IPS-15b (cell line): ENCODE data around the gene TCF7L2.

ENCODE experiments used
- H3K27me3 ChIP-seq: one replicate; pipeline ENCODE4 v1.6.1; 2013; ENCODE audit warnings: low read length; ENCODE audit not compliant: control insufficient read depth, insufficient read depth
- H3K36me3 ChIP-seq: one replicate; pipeline ENCODE4 v1.6.1; 2013; ENCODE audit warnings: low read length; ENCODE audit not compliant: control insufficient read depth, insufficient read depth
- H3K4me1 ChIP-seq: one replicate; pipeline ENCODE4 v1.6.1; 2013; ENCODE audit warnings: mild to moderate bottlenecking, low read length; ENCODE audit not compliant: control insufficient read depth, insufficient read depth
- H3K4me3 ChIP-seq: one replicate; pipeline ENCODE4 v1.5.1; 2013; ENCODE audit warnings: low read depth, low read length
- H3K9ac ChIP-seq: one replicate; pipeline ENCODE4 v1.6.1; 2013; ENCODE audit warnings: low read depth, mild to moderate bottlenecking, low read length
- H3K9me3 ChIP-seq: one replicate; pipeline ENCODE4 v1.6.1; 2013; ENCODE audit warnings: mild to moderate bottlenecking, low read length; ENCODE audit not compliant: control insufficient read depth, insufficient read depth

Gene TCF7L2

GRCh38 chr10:113066561-113067312 is 116.7 kb downstream of the TCF7L2 start:
- Histone ChIP-seq H3K36me3 (peaks cover 7% of the 10 kb centered on the region), H3K4me3 (no peak overlapping the region), H3K9ac (no peak overlapping the region), H3K9me3 (no peaks in the 10 kb centered on the region), H3K27me3 (no peaks in the 10 kb centered on the region), H3K4me1 (peaks cover 23% of the 10 kb centered on the region)

- Histone ChIP-seq H3K9ac (no peak overlapping the region), H3K4me3 (no peak overlapping the region), H3K36me3 (peaks cover 7% of the 10 kb centered on the region), H3K4me1 (peaks cover 16% of the 10 kb centered on the region), H3K9me3 (no peaks in the 10 kb centered on the region), H3K27me3 (no peaks in the 10 kb centered on the region)
Measured at GRCh38 chr10:113067501-113067900, 117.5 kb downstream of the TCF7L2 start.

DNA sequence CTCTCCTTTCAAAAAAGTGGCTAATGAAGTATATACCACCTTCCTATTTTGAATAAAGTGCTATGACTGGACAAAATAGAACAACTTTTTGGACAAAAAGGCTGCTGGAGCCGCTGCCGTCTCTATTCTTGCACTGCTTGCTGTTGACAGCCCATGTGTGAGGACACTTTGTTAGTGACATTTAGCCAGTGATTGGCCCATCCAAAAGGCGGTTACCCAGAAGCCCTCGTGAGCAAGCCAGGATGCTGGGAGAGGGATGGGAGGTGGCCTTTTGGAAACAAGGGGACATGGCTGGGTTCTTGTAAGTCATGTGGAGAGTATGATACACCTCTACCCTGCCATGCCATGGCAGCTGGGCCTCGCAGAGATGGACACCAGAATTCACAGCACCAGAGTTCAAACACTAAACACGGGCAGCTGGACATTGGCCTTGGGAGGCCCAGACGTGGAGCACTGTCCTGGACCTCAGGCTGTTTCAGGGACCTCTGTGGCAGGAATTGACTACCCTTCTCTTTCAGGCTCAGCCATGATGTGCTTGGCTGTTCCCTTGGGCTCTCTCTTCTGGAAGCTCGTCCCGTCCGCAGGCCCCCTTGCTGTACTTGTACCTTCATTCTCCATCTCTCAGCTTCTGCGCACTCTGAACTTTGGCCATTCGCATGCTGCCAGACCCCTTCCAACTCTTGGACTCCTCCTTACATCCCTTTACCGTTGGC is 118.3 kb downstream of the TCF7L2 start:
- peaks cover 8% of the 10 kb centered on the region for H3K4me1 ChIP-seq
- H3K36me3 ChIP-seq = peaks cover 7% of the 10 kb centered on the region
- H3K9me3 ChIP-seq = no peaks in the 10 kb centered on the region
- no peak overlapping the region for H3K9ac ChIP-seq
- H3K27me3 ChIP-seq = no peaks in the 10 kb centered on the region
- no peak overlapping the region for H3K4me3 ChIP-seq

DNA sequence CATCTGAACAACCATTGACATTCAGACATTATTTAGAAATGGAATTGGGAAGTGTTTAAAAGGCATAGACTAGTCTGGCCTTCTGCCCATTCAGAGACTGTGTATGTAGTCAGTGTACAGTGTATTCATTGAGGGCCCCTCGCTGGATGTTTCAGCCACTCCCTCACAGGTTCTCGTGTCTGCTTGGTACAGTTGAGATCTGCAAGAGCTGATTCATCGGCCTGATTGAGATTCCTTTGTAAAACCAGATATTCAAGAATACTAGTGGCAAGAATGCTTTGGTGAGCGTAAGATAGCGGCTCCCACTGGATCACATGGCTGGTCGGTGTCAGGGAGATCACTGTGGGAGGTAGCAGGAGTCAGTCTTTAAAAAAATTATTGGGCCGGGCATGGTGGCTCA is 119.5 kb downstream of the TCF7L2 start:
- H3K4me1 ChIP-seq = peaks cover 6% of the 10 kb centered on the region

DNA sequence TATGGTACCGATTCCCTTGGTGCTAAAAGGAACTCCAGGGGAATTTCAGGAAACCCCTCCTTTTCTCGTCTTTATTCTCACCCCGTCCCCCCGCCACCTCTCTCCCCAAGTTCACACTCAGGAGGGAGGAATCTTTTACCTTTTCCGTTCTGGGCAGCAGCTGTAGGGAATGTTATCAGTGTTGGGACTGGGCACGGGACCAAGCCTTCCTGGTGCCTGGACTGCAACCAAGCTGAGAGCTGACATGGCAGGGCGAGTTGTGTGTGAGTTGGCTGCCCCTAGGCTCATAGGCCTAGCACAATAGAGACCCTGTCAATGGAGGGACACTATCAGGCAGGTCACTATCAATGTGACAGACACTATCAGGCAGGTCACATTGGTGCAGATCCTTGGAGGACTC is 121.4 kb downstream of the TCF7L2 start:
- Histone ChIP-seq H3K27me3 (no peaks in the 10 kb centered on the region), H3K4me1 (peaks cover 13% of the 10 kb centered on the region), H3K9ac (no peak overlapping the region), H3K36me3 (peaks cover 7% of the 10 kb centered on the region), H3K9me3 (no peaks in the 10 kb centered on the region), H3K4me3 (no peak overlapping the region)

More for the DNA sequence above, 119.5 kb downstream of the TCF7L2 start:
- H3K36me3 ChIP-seq = peaks cover 7% of the 10 kb centered on the region
- no peak overlapping the region for H3K9ac ChIP-seq
- H3K4me3 ChIP-seq = no peak overlapping the region
- H3K27me3 ChIP-seq = no peaks in the 10 kb centered on the region
- no peaks in the 10 kb centered on the region for H3K9me3 ChIP-seq

GRCh38 chr10:113073549-113074189 is 123.6 kb downstream of the TCF7L2 start:
- peaks cover 7% of the 10 kb centered on the region for H3K36me3 ChIP-seq
- H3K27me3 ChIP-seq = no peaks in the 10 kb centered on the region
- H3K4me3 ChIP-seq = no peak overlapping the region
- H3K9me3 ChIP-seq = no peaks in the 10 kb centered on the region
- H3K4me1 ChIP-seq = peaks cover 18% of the 10 kb centered on the region
- H3K9ac ChIP-seq = no peak overlapping the region

DNA sequence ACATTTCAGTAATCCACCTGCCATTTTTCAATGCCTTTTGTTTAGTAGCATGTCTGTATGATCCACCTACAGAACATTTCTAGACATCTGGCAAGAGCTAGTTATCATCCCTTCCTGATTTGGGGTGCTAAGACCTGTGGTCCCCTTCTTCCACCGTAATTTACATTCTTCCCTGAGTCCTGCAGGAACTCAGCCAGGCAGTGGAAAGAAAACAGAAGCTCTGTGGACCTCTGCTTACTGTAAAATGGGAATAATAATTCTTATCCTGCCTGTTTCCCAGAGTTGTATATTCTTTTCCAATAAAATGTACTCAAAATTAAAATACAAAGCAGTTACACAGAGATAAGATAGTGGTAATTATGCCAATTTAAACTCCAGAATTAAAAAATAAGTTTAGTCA is 126.9 kb downstream of the TCF7L2 start:
- no peaks in the 10 kb centered on the region for H3K36me3 ChIP-seq
- H3K4me3 ChIP-seq = no peak overlapping the region
- peaks cover 24% of the 10 kb centered on the region for H3K4me1 ChIP-seq
- no peaks in the 10 kb centered on the region for H3K9me3 ChIP-seq
- no peaks in the 10 kb centered on the region for H3K27me3 ChIP-seq
- H3K9ac ChIP-seq = no peak overlapping the region

DNA sequence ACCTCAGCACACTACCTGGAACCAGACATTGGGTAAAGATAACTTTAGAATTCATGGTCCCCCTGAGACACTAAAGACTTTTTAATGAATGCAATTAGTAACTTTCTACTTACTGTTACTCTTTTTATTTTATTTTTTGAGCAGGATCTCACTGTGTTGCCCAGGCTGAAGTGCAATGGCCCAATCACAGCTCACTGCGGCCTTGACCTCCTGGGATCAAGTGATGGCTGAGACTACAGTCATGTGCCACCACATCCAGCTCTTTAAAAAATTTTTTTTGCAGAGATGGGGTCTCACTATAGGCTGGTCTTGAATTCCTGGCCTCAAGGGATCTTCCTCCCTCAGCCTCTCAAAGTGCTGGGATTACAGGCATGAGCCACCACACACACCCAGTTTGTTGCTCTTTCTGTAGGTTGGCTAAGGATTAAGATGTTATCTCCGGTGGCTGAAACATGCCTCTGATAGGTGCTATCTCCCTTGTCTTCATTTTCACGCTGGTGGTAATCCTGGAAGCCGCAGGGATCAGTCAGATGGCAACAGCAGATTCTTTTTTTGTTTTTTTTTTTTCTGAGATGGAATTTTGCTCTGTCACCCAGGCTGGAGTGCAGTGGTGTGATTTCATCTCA is 128.3 kb downstream of the TCF7L2 start:
- Histone ChIP-seq H3K4me1 (peaks cover 24% of the 10 kb centered on the region), H3K4me3 (no peak overlapping the region), H3K9me3 (no peaks in the 10 kb centered on the region), H3K9ac (no peak overlapping the region), H3K36me3 (no peaks in the 10 kb centered on the region), H3K27me3 (no peaks in the 10 kb centered on the region)

DNA sequence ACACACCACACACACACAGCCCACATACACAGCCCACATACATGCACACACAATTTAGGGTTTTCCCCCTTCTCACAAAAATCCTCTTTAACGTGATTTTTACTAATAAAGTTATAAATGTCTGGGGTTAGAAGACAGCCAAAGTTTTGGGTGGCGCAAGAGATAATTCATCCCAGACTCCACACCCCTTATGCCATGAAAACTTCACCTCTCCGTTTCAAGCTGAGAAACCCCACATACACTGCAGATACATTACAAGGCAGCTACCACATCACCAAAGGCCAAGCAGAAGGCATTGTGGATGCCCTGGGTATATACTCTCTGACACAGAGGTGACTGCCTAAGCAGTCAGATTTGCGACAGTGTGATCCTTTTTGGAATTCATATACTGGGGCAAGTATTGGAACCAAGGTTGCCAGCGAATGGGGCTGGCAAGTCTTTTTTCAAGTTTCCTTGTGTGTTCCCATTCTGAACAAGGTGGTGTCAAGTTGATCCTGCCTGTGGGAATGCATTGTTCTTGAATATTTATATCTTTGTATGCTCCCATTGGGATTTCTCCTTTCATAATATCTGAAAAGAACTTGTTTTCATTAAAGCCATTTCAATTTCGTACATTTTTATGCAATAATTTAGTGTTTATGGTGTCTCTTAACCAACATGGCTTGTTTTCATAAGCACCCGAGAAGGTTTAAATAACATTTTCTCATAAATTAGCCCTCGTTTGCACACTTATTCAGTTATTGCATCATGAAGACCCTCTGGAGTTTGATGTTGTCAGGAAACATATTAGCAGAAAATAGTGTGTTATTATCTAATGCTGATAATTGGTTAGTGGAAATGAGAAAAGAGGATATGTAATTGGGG is 130.2 kb downstream of the TCF7L2 start:
- no peak overlapping the region for H3K4me3 ChIP-seq
- H3K36me3 ChIP-seq = no peaks in the 10 kb centered on the region
- peaks cover 17% of the 10 kb centered on the region for H3K4me1 ChIP-seq
- no peaks in the 10 kb centered on the region for H3K27me3 ChIP-seq
- H3K9ac ChIP-seq = no peak overlapping the region
- no peaks in the 10 kb centered on the region for H3K9me3 ChIP-seq

DNA sequence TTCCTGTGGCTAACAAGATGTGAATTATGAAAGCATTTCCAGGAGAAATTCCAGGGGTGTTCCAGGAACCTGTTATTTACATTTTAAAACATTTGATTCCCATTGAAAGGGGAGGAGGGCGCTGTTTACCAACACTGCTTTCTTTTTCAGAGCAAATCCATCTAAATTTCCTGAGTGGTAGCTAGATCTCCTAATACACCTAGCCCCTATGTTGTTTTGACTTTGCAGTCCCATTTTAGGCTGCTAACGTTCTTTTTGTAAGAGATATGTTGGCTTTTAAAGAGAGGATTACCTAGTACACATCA is 130.8 kb downstream of the TCF7L2 start:
- no peaks in the 10 kb centered on the region for H3K27me3 ChIP-seq
- no peak overlapping the region for H3K9ac ChIP-seq
- H3K4me1 ChIP-seq = peaks cover 14% of the 10 kb centered on the region
- H3K4me3 ChIP-seq = no peak overlapping the region
- no peaks in the 10 kb centered on the region for H3K9me3 ChIP-seq
- no peaks in the 10 kb centered on the region for H3K36me3 ChIP-seq

GRCh38 chr10:113084031-113084430 is 134.0 kb downstream of the TCF7L2 start:
- H3K9ac ChIP-seq = no peak overlapping the region

More at GRCh38 chr10:113084031-113084430, 134.0 kb downstream of the TCF7L2 start:
- Histone ChIP-seq H3K4me1 (peaks cover 16% of the 10 kb centered on the region), H3K27me3 (no peaks in the 10 kb centered on the region), H3K36me3 (no peaks in the 10 kb centered on the region), H3K4me3 (no peak overlapping the region), H3K9me3 (no peaks in the 10 kb centered on the region)
